HG03139 (cell line): ENCODE data around the gene VIPR2.

Source experiments
- ATAC-seq: cut with Tn5 transposase; IDR thresholded peaks from one replicate; pipeline ENCODE4 v1.9.1; 2021; ENCODE audit not compliant: unreplicated experiment

VIPR2 gene

DNA sequence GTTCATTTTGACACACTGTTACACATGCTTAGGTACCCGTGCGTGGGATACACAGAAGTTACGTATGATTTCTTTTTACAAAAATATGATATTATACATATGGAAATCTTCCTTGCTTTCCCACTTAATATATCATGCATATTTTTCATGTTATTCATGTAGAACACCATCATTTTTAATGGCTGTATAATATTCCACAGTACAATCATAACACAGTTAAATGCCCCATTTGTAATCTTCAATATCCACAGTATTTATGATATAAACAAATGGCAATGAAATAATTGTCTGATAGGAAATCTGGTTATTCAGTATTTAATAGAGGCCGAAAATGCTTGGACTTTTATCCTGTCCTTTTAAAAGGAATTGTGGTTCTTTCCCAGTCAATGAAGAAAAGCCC lies 23.2 kb downstream of the VIPR2 start:
- no peak for ATAC-seq

GRCh38 chr7:159121068-159121467 lies 23.6 kb downstream of the VIPR2 start:
- ATAC-seq, result no peak

DNA sequence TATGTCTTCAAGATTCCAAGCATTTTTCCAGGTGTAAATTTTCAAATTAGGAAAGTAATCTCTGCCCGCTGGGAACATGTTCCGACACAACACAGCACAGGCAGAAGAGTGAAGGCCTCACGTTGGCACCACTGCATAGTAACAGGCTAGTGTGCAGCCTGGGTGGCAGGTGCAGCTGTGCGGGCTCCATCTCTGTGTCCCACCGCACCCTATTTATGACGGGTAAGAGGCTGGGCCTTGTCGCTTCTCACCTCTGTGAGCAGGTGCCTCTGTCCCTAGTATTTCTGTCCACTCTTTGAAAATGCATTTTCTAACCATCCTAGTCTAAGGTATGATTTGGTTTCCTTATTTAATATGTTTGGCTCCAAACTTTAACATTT lies 24.1 kb downstream of the VIPR2 start:
- ATAC-seq, result no peak

GRCh38 chr7:159119851-159120539 lies 24.7 kb downstream of the VIPR2 start:
- ATAC-seq, result no peak

GRCh38 chr7:159119026-159119741 lies 25.5 kb downstream of the VIPR2 start:
- no peak for ATAC-seq

GRCh38 chr7:159118623-159119022 lies 26.0 kb downstream of the VIPR2 start:
- ATAC-seq, result no peak

GRCh38 chr7:159118197-159118595 lies 26.5 kb downstream of the VIPR2 start:
- ATAC-seq, result no peak

DNA sequence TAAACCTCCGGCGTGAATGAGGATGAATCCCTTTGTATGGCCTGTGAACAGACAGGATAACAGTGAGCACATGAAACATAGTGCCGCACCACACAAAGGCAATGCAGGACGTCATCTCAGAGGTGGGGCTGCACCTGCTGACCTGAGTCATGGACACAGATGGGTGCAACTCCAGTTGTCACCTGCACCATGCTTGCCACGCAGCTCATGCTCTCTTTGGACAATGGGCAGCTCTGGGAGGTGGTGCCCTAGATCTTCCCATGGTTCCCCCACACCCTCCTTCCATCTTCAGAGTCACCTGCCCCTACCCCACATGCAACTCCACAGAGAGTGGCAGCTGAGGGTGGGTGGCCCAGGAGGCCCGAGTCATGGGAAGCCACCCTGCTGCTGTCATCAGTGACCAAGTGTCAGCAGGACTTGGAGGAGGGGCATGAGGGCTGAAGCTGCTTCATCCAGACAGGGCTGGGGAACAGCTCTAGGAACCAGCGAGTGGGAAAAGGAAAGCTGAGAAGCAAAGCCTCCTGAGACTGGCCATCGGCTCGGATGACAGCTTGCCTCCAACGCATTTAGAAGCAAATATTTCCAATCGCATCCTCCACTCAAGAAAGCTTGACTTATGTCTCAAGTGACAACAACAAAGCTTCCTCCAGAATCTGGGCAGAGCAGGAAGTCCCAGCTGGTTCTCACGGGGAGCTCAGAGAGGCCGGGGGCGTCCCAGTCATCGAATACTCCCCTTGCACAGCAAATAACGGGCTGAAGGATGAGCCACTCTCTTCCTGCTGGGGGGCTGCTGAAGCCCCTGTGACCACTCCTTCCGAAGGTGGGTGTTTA lies 27.1 kb downstream of the VIPR2 start:
- ATAC-seq, result no peak

DNA sequence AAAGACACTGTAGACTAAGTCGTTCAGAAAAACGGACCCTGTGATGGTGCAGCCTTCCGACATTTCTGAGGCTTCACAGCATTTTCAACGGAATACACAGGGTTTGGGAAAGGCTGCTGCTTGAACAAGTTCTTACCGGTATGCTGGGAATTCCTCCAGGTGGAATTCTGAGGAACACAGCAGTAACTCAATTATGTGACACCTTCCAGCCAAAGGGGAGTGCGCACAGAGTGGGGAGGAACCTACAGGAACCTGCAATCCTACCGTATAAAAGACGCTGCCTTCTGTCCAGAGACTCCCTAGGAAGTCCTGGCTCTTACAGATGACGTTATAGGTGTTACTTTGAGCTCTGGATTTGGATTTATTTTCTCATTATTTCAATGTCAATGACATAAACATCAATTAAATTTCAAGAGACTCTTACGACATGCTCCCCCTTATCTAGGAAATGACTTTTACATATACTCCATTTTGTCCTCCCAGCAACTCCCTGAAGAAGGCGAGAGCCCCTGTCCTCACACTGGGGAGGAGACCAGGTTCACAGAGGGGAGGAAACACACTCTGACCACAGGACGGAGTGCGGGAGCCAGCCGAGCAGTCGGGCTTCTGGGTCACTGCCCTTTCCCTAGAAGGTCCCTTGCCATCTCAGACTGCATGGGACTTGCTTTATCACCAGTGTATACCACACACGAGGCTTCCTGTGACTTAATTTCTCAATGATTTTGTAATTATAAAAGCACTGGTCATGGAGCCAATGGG lies 27.9 kb downstream of the VIPR2 start:
- no peak for ATAC-seq

DNA sequence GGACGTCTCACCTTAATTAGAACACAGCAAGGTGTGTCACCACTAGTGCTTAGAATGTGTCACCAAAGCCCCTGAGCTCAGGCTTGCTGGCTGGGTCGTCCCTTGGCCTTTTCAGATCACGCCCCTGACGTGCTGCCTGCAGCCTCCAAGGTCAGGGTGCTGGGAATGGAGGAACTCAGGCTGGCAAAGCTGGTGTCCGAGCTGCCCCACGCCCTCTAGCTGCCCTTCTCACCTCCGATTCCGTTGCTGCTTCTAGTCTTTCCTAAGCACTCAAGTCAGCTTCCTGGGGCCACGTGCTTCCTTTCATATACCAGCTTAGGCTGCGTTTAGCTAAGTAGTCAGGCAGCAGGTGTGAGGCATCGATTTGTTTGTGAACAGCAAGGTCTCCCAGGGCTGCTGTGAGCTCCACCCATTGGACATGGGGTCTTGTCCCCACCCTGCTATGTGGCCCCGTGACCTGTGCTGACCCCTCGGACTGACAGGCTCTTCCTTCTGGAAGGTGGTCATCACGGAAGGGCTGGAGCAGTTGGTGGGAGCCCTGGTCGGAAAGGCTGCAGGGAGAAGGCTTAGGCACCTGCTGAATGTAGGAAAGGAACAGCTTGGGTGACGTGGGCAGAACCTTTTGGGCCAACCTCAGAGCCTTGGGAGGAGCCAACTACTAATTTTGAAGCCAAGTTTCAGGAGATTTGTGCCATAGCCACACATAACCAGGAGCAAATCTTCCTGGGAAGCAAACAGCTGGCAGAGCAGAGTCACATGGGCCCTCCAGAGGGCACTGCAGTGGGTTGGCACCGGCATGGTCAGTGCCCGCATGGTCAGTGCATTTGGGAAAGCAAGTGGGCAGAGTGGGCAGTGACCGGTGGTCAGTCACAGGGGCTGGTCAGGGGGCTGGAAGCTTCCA lies 28.8 kb downstream of the VIPR2 start:
- ATAC-seq, result no peak

DNA sequence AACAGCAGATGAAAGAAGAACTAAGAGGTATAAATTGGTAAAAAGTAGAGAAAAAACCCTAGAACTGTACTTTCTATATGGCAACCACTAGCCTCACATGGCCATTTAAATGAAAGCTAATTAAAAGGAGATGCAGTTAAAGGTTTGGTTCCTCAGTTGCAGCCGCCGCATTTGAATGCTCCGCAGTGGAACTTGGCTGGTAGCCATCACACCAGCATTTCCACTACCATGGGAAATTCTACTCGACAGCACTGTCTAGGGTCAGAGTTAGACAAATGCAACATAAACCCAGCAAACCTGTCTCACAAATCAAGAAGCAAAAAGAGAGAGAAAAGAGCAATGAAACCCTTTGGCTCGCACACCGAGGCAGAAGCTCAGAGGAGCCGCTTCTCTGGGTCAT lies 29.7 kb downstream of the VIPR2 start:
- ATAC-seq, result no peak

DNA sequence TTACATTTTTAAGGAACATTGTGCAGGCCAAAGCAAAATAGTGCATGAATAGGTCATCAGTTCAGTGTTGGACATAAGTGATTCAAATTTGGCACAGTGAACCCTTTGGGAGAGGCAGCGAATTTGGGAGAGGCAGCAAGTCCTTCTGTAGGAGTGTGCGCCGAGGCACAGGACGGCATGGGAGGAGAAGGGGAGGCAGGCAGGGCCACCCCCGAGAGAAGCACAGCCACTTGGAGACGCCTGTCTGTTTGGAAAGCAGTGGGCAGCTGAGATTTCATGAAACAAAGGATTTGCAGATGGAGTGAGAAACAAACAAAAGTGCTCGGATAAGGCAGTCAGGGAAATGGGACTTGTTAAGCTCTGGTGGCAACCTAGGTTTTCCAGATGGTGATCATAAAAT lies 30.6 kb downstream of the VIPR2 start:
- no peak for ATAC-seq

DNA sequence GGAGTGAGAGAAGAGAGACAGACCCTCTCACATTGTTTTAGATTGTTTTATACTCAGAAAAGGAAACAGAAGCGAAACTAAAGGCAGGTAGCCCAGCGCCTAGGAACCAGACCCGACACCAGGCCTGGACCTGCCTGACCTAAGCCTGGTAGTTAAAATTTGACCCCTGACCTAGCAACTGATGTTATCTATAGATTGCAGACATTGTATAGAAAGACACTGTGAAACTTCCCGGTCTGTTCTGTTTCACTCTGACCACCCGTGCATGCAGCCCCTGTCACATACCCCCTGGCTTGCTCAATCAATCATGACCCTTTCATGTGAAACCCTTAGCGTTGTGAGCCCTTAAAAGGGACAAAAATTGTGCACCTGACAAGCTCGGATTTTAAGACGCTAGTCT lies 31.6 kb downstream of the VIPR2 start:
- ATAC-seq, result no peak

DNA sequence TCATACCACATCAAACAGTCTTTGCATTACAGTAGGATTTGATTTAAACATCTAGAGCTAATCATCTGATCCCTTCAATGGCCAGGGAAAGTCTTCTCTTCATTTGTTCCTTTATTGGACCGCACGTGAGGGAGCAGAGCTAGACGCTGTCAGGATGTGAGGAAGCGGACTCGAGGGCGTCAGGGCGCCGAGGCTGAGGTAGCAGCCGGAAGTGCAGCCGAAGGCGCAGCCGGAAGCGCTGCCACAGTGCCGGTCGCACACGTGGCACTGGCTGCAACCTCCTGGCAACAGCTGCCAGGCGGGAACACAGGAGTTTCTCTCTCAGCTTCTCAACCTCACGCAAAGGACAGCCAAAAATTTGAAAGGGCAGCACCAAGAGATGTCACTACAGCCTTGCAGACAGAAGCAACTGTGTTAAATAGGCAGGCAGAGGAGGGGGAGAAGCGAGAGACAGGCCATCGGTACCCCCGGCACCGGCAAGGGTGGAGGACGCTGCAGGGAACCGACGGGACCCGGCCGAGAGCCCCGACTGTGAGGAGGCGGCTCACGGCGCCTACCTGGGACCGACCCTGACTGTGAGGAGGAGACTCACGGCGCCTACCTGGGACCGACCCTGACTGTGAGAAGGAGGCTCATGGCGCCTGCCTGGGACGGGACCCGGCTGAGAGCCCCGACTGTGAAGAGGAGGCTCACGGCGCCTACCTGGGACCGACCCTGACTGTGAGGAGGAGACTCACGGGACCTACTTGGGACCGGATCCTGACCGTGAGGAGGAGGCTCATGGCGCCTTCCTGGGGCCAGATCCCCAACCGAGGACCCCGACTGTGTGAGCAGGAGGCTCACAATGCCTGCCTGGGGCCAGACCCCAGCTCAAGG lies 32.3 kb downstream of the VIPR2 start:
- no peak for ATAC-seq

DNA sequence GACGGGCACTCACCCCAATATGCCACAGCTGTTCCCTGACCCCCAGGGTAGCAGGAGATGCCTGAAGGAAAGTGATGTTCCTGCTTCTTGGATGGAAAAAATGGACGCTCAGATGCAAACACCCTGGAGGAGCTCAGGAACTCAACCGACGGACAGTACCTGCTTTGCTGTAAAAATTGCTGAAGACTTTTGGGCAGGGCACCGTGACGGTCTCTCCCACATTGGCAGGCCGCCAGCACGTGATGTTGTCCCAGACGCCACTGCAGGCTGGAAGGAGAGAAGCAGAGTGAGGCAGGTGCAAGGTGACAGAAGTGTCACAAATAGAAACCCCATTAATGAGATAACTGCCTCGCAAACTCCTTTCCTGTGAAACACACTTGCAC lies 35.0 kb downstream of the VIPR2 start:
- no peak for ATAC-seq

DNA sequence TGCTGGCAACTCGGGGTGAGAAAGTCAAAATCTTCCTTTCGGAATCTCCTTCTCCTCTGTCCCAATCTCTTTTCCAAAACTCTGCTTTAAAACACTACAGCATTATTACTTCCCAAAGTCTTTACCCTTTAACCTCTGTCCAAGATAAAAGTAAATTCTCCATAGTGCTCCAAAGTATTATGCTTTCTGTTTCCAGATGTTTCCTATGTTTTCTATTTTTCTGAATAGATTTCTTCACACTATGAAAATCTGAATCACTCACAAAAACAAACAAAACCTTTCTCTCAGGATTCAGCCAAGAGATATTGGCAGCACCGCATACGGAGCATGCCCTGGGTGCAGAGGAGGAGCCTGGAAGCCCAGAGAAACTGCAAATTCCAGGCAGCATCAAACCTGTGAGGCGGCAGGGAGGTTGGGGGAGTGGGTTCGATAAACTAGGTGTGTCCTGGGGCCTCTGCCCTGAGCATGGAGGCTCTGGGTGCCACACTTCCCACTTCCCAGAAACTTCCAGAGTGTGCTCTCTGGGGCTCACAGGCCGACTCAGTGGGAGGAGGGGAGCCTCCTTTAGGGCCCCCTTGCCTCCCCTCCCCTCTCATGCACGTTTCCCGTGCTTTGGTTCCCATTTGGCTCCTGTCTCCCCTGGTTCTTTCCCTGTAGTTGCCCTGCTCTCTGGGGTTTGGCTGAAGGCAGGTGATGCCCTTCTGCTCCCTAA lies 35.6 kb downstream of the VIPR2 start:
- no peak for ATAC-seq

- no peak for ATAC-seq
These were observed 36.2 kb downstream of the VIPR2 start for GRCh38 chr7:159108491-159108890.

GRCh38 chr7:159107161-159107892 lies 37.3 kb downstream of the VIPR2 start:
- ATAC-seq, result no peak
